Transverse colon (tissue), 4 donors: ENCODE data around the gene AGPAT2. TPM values are rescaled to one million over a fixed set of nuclear protein-coding genes. Genes with fewer than 3 reads are reported as not detected.

Experiments
- DNase-seq: peaks from one replicate; pipeline ENCODE4 v3.0.0-alpha.2; 2019
- H3K27ac ChIP-seq, 4 donors: fragments of 200-600 bp; sonication (generic); 2 replicates each; pipeline ENCODE4 v1.5.1; 2016 to 2018; ENCODE audit warnings: inconsistent platforms in 4 of 4
- H3K27me3 ChIP-seq: fragments of 200-600 bp; sonication (generic); 2 replicates; pipeline ENCODE4 v1.5.1; 2017; ENCODE audit warnings: inconsistent platforms
- H3K36me3 ChIP-seq, 4 donors: fragments of 200-600 bp; sonication (generic); 2 replicates each; pipeline ENCODE4 v1.5.1; 2017 to 2019; ENCODE audit warnings: inconsistent platforms in 4 of 4
- H3K4me1 ChIP-seq, 4 donors: fragments of 200-600 bp; sonication (generic); 2 replicates each; pipeline ENCODE4 v1.5.1; 2017 to 2020; ENCODE audit warnings: inconsistent platforms in 4 of 4
- H3K4me3 ChIP-seq, 4 donors: fragments of 200-600 bp; sonication (generic); 1 replicate in 1 of 4; 2 replicates in 3 of 4; pipeline versions ENCODE4 v1.5.1 to v1.6.1; 2017 to 2019; ENCODE audit warnings: inconsistent platforms in 4 of 4
- H3K9me3 ChIP-seq, 2 donors: fragments of 200-600 bp; sonication (generic); 2 replicates each; pipeline ENCODE4 v1.5.1; 2017 to 2019; ENCODE audit warnings: inconsistent platforms in 2 of 2
- EP300 ChIP-seq: sonication (generic); formaldehyde crosslinking; IDR thresholded peaks from one replicate; pipeline ENCODE4 v1.6.1; 2017; ENCODE audit warnings: antibody characterized with exemption, low read depth
- POLR2A ChIP-seq: fragments of 450-650 bp; IDR thresholded peaks from one replicate; pipeline ENCODE4 v1.6.1; 2016; ENCODE audit warnings: antibody characterized with exemption, mild to moderate bottlenecking, moderate library complexity
- POLR2AphosphoS5 ChIP-seq, 3 donors: sonication (generic); formaldehyde crosslinking; IDR thresholded peaks; one replicate each; pipeline ENCODE4 v1.6.1; 2016; ENCODE audit warnings: antibody characterized with exemption in 3 of 3
- WGBS, 2 donors: methylation state at CpG; one replicate each; pipeline ENCODE4 v1.1.5; 2018; ENCODE audit warnings: low coverage in 1 of 2; 5-methylcytosine and 5-hydroxymethylcytosine counted together
- in situ Hi-C, 4 donors: fragments of 200-750 bp; cut with MboI; loops; one replicate each; pipeline versions ENCODE4 v1.15.0 to v1.15.1; 2017; ENCODE audit warnings: low sequenced_read_pairs in 3 of 4, low pct_ligation_motif_present in 1 of 4, low pct_unique_long_range_greater_than_20kb in 1 of 4
- intact Hi-C: fragments of 100-400 bp; cut with DNase I; formaldehyde crosslinking; loops from one replicate; pipeline ENCODE4 v1.15.1; 2023; ENCODE audit warnings: low total_unique reads
- total RNA-seq, 4 donors: library from RNA; depleted of rRNA; stranded (reverse); fragments of >200 nt; gene quantifications; one replicate each; pipeline ENCODE4 v1.1.0, GENCODE V29; 2016
- TF ChIP-seq, protein P1 (sequence below), 5 experiments: fragments of 200-600 bp in 3 of 5; fragments of 450-650 bp in 2 of 5; sonication (generic) in 3 of 5; IDR thresholded peaks; 1 replicate in 2 of 5; 2 replicates in 3 of 5; pipeline ENCODE4 v1.5.1; 2016 to 2017; ENCODE audit warnings: antibody characterized with exemption in 5 of 5, inconsistent platforms in 3 of 5, mild to moderate bottlenecking in 2 of 5, moderate library complexity in 1 of 5

Gene AGPAT2
- total RNA-seq, 4 donors from 2014 or later: 245 to 441 (median 290) TPM

DNA sequence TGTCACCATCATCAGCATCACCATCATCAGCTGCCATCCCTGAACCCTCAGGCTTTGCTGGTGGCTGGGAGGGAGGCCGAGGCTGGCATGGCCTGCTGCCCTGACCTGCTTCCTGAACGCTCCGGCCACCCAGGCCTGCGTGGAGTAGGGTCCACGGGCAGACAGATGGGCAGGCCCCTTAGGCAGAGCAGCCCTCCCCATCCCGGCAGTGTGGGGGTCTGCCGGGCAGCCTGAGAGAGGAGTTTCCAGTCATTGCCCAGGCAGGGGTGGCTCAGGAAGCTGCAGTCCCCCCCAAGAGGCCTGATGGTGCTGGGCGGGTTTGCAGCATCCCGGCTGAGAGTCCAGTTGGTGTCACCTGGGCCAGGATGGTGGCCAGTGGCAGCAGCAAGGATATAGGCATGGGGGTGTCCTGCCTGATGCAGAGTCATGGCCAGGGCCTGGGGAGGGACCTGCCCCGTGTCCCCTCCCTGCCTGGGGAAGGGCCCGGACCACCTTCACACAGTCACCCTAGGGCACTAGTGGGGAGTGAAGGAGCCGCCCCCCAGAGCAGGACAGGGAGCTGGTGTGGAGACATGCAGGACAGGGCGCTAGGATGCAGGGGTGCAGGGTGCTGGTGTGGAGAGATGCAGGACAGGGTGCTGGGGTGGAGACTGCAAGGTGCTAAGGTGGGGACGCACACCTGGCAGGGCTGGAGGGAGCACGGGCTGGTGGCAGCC is 32.3 kb downstream of the AGPAT2 start:
- H3K27me3 ChIP-seq: peaks cover 59% of the 10 kb centered on the region
- H3K4me3 ChIP-seq: no peak overlapping the region
- in situ Hi-C loops (no loop called here), intact Hi-C loops (no loop called here)
- H3K9me3 ChIP-seq: no peaks in the 10 kb centered on the region
- TF ChIP-seq EP300 (no peak), POLR2A (no peak), POLR2AphosphoS5 (IDR thresholded peaks at IDR 0.05) (no peak)
- peak overlapping the region in 3 of 4 donors; percentile 27 to 46 (median 38) for H3K27ac ChIP-seq
- no peak for DNase-seq
- H3K4me1 ChIP-seq: peaks cover 0 to 13% (median 1%) of the 10 kb centered on the region in 4 donors
- WGBS, 2 donors: 66% methylated on average over 12 of the region's 15 CpGs; no CpG with 5 or more reads in 1 of the 2 donors
- H3K36me3 ChIP-seq: no peaks in the 10 kb centered on the region

DNA sequence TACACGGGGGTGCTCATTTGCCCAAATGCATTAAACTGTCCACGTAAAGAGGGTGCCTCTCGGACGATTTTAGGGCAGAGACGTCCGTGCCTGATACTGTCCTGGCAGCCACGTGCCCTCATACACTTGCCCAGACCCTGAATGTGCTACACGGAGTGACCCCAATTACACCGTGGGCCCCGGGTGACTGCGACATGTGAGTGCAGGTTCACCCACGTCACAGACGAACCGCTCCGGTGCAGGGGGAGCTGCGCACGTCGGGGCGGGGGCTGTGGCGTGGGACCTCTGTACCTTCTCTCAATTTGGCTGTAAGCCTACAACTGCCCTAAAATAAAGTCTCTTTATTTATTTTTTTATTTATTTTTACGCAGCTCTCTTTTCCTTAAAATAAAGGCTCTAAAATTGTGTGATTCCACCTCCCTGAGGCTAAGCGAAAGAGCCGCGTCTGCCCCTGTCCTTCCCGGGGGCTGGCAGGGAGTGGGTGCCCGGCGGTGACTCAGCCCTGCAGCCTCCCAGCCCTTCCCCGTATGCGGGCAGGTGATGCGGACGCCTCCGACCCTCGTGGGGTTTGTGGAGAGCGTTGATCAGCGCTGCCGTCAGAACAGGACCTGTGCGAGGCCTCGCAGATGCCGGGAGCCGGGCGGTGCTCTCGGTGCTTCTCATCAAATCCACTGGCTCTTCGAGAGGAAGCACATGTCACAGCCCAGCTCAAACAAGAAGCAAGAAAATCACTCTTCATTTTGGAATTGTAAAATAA is 33.8 kb downstream of the AGPAT2 start:
- Histone ChIP-seq H3K36me3 (no peaks in the 10 kb centered on the region), H3K9me3 (no peaks in the 10 kb centered on the region), H3K27ac (peak overlapping the region in 1 of 4 donors; percentile 21), H3K4me1 (peaks cover 0 to 12% (median 1%) of the 10 kb centered on the region in 4 donors), H3K4me3 (no peak overlapping the region), H3K27me3 (peaks cover 53% of the 10 kb centered on the region)
- in situ Hi-C loops (no loop called here), intact Hi-C loops (no loop called here)
- TF ChIP-seq EP300 (no peak), POLR2A (no peak), POLR2AphosphoS5 (IDR thresholded peaks at IDR 0.05) (no peak)
- TF ChIP-seq, protein P1, sequence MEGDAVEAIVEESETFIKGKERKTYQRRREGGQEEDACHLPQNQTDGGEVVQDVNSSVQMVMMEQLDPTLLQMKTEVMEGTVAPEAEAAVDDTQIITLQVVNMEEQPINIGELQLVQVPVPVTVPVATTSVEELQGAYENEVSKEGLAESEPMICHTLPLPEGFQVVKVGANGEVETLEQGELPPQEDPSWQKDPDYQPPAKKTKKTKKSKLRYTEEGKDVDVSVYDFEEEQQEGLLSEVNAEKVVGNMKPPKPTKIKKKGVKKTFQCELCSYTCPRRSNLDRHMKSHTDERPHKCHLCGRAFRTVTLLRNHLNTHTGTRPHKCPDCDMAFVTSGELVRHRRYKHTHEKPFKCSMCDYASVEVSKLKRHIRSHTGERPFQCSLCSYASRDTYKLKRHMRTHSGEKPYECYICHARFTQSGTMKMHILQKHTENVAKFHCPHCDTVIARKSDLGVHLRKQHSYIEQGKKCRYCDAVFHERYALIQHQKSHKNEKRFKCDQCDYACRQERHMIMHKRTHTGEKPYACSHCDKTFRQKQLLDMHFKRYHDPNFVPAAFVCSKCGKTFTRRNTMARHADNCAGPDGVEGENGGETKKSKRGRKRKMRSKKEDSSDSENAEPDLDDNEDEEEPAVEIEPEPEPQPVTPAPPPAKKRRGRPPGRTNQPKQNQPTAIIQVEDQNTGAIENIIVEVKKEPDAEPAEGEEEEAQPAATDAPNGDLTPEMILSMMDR (IDR thresholded peaks at IDR 0.05): no peak
- DNase-seq: no peak
- WGBS, 2 donors: 18 to 64% methylated on average over 8 to 43 of the region's 43 CpGs

DNA sequence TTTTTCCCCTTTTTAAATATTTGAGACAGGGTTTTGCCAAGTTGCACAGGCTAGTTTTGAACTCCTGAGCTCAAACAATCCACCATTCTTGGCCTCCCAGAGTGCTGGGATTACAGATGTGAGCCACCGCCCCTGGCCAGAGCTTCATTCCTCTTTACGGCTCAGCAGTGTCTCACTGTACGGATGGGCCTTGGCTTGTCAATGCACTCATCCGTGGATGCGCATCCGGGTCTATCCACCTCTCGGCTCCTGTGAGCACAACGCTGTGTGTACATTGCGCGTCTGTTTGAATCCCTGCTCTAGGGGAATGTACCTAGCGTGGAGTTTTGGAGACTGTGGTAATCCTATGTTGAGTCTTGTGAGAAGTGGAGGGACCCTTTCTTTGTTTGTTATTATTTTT is 35.4 kb downstream of the AGPAT2 start:
- H3K4me1 ChIP-seq: peaks cover 0 to 9% (median 1%) of the 10 kb centered on the region in 4 donors
- 83 to 94% methylated on average over 1 to 11 of the region's 11 CpGs for WGBS, 2 donors
- in situ Hi-C loops: no loop called here
- H3K4me3 ChIP-seq: no peak overlapping the region
- peaks cover 42% of the 10 kb centered on the region for H3K27me3 ChIP-seq
- H3K9me3 ChIP-seq: no peaks in the 10 kb centered on the region
- TF ChIP-seq POLR2AphosphoS5 (IDR thresholded peaks at IDR 0.05): no peak
- no peak for TF ChIP-seq EP300
- TF ChIP-seq, protein P1 (IDR thresholded peaks at IDR 0.05): no peak
- TF ChIP-seq POLR2A: no peak
- DNase-seq: no peak
- intact Hi-C loops: no loop called here
- no peak overlapping the region for H3K27ac ChIP-seq
- no peaks in the 10 kb centered on the region for H3K36me3 ChIP-seq

DNA sequence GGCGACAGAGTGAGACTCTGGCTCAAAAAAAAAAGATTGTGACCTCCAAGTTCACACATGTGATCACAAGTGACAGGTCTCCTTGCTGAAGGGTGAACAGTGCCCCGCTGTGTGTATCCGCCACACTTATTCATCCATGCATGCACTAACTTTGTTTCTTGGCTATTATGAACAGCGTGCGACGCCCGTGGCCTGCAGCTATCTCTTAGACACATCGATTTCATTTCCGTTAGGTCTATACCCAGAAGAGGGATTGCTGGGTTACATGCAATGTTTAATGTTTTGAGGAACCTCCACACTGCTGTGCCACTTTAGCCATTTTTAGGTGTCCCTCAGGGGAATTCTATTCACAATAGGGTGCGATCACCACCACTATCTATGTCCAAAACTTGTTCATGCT is 36.6 kb downstream of the AGPAT2 start:
- H3K4me1 ChIP-seq: peaks cover 0 to 10% (median 6%) of the 10 kb centered on the region in 4 donors
- no peak overlapping the region for H3K4me3 ChIP-seq
- 71% methylated on average over 10 of the region's 10 CpGs; no CpG with 5 or more reads in 1 of the 2 donors for WGBS, 2 donors
- in situ Hi-C loops (no loop called here), intact Hi-C loops (no loop called here)
- no peaks in the 10 kb centered on the region for H3K9me3 ChIP-seq
- H3K27ac ChIP-seq: no peak overlapping the region
- H3K27me3 ChIP-seq: peaks cover 42% of the 10 kb centered on the region
- no peak for DNase-seq
- TF ChIP-seq, protein P1 (IDR thresholded peaks at IDR 0.05): no peak
- no peak for TF ChIP-seq POLR2A
- TF ChIP-seq POLR2AphosphoS5 (IDR thresholded peaks at IDR 0.05): no peak
- no peak for TF ChIP-seq EP300
- H3K36me3 ChIP-seq: no peaks in the 10 kb centered on the region
